GM21786 (cell line): ENCODE measurements around the gene MAN2A2.
"Not testable (repeated sequence)": the region's sequence is repeated elsewhere in the genome, so short reads cannot be mapped to it uniquely, and the experiment has no call there.

ENCODE experiments used
- ATAC-seq: cut with Tn5 transposase; IDR thresholded peaks from one replicate; pipeline ENCODE4 v1.9.1; 2021; ENCODE audit not compliant: unreplicated experiment

The MAN2A2 gene

DNA sequence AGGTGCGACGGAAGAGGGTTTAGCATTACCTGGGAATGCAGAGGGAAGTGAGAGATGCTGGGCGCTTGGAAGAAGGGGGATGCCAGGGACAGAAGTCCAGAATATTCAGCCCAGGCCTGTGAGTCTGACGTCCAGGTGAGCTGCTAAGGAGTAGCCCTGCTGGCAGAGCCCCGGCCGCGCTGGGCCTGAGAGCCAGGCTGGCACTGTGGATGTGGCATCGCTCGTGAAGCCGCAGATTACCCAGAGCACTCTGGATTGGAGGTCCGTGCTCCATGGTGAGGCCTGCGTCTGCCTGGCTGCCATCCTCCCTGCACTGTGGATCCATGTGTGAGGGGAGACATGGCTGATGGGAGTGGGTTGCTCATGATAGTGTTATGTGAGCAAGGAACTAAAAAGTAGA, 14.5 kb downstream of the MAN2A2 start:
- ATAC-seq, result no peak

DNA sequence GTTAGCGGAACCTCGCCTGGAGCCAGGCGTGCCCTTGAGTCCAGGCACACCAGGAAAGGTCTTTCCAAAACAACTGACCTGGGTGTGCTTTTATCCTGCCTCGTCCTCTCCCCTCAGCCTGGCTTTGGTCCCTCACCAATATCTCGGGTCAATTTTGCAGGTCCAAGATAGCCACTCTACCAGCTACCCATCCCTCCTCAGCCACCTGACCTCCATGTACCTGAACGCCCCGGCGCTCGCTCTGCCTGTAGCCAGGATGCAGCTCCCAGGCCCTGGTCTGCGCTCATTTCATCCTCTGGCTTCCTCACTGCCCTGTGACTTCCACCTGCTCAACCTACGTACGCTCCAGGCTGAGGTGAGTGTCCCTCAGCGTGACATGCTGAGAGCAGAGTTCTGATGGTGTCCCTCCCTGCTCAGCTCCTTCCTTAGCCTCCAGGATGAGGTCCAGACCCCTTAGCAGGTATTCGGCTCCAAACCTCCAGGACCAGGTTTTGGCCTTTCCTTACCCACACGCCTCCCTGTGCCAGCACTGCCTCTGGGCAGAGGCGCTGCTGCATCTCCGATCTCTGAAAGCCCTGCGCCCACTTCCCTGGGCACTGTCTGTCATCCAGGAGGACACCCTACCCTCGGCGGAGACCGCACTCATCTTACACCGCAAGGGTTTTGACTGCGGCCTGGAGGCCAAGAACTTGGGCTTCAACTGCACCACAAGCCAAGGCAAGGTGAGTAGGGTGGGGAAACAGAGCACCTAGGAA, 15.1 kb downstream of the MAN2A2 start:
- ATAC-seq, result no peak

DNA sequence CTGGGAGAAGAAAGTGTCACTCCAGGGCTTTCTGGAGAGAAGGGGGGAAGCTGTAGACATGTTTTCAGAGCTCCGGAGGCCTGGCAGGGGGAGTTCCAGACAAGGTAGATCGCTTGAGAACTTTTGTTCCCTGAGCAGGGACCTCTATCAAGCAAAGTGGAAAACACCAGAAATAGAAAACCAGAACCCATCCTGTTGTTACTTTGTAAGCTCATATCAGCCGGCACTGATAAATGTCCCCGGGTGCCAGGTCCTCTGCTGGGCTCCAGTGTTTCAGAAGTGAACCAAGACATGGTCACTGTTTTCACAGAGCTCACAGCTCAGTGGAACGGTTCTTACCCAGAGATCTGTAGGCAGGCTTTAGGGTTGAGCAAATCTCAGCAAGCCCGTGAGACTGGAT, 15.7 kb downstream of the MAN2A2 start:
- ATAC-seq, result no peak

DNA sequence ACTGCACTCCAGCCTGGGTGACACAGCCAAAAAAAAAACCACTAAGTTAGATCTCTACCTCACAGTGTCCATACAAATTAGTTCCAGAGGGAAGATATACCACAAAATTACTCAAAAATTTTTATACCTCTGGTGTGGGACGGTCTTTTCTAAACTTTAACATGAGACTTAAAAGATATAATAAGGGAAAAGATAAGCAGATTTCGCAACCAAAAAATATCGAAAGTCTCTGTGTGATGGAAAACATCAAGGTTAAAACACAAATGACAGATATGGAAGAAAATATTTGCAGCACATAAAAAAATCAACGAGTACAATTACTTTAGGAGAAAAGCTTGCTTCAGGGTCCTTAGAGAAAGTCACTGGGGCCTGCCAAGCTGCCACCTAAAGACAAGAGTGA, 18.8 kb downstream of the MAN2A2 start:
- ATAC-seq, result no peak

DNA sequence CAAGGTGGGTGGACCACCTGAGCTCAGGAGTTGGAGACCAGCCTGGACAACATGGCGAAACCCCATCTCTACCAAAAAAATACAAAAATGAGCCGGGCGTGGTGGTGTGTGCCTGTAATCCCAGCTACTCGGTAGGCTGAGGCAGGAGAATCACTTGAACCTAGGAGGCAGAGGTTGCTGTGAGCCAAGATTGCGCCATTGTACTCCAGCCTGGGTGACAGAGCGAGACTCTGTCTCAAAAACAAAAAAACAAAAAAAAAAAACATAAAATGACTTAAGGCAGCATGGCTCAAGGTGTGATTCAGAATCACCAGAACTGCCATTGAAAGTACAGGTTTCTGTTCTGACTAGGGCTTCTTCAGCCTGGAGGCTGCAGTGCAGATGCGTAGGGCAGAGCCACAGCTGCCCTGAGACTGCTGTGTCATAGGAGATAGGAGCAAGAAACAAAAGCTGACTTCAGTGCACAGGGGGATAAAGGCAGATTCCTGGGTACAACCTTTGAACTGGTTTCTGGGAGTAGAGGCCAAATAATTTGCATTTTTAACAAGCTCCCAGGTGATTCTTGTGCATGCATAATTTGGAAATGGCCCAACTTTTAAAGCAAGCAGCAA, 19.7 kb downstream of the MAN2A2 start:
- ATAC-seq, result peak; percentile 88

DNA sequence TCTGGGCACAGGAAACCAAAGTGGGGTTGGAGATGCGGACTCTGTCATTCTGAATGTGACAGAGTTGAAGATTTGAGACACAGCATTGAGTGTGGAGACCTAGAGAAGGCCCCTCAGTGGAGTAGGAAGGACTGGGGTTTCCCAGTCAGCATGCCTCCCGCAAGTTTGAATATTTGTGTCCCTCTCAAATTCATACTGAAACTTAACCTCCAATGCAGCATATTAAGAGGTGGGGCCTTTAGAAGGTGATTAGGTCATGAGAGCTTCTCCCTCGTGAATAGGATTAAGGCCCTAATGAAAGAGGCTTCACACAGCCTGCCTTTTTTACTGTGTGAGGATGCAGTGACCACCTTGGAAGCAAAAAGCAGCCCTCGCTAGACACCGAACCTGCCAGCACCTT, 21.3 kb downstream of the MAN2A2 start:
- ATAC-seq, result peak; percentile 68

DNA sequence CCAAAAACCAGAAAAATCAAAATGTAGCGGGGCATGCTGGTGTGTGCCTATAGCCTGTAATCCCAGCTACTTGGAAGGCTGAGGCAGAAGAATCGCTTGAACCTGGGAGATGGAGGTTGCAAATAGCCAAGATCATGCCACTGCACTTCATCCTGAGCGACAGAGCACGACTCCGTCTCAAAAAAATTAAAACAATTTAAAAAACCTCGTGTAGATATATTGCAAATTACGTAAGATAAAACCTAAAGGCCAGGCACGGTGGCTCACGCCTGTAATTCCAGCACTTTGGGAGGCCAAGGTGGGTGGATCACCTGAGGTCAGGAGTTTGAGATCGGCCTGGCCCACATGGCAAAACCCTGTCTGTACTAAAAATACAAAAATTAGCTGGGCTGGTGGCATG, 23.7 kb downstream of the MAN2A2 start:
- ATAC-seq, result not testable (repeated sequence)

DNA sequence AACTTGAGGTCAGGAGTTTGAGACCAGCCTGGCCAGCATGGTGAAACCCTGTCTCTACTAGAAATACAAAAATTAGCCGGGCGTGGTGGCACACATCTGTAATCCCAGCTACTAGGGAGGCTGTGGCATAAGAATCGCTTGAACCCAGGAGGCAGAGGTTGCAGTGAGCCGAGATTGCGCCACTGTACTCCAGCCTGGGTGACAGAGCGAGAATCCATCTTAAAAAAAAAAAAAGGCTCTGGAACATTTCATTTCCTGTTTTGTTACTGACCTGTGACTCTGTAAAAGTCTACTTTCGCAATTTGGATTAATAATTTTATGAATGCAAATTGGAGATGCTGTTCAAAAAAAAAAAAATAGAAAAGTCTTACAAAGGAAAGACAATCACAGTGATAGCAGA, 25.0 kb downstream of the MAN2A2 start:
- not testable (repeated sequence) for ATAC-seq

DNA sequence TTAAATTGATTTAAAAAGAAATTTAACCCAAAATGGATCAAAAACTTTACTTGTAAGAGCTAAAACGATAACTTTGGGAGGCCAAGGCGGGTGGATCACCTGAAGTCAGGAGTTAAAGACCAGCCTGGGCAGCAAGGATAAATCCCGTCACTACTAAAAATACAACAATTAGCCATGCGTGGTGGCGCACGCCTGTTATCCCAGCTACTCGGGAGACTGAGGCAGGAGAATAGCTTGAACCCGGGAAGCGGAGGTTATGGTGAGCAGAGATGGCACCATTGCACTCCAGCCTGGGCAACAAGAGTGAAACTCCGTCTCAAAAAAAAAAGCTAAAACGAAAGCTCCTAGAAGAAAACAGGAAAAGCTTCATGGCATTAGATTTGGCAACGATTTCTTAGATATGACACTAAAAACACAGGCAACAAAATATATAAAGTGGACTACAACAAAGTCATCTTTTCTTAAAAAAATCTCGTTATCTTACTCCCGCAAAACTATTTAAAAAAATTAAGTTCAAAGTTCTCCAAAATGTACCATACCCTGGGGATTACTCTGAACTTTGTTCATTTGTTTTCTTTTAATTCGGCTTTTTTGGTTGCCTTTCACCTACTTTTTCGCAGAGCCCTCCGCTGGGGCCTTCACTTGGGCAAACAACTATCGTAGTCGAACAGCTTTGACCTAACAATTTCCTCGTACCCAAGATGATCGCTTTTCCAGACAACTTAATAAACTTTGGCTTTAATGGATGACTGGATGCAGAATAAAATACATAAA, 26.3 kb downstream of the MAN2A2 start:
- no peak for ATAC-seq

DNA sequence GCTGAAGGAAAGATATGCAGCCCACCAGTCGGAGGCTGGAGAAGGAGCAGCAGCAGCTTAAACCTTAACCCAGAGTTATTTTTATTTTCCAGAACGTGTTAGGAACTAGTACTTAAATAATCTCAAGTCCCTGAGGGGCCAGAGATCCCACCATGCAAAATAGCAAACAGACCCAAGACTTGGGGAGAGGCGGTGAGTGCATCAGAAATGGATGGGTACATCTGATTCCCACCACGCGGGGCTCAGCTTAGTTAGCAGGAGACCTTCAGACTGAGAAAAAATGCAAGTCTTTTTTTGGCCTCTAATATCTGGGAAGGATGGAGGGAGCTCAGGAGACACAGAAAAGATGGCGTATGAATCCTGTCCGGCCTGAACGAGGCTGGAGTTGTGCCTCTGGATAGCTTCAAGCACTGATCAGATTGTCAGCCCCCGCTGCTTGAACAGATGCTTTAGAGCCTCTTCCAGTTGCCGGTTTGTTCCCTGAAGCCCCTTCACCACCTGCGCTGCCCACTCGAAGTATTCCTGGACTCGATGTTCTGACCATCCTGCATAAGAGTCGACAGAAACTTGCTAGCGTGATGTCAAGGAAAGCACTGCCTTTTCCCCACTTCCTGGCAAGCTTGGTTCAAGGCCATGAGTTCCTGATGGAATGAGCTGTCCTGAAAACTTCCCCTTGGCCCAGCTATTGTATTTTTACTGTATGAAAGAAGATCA, 27.9 kb downstream of the MAN2A2 start:
- no peak for ATAC-seq

DNA sequence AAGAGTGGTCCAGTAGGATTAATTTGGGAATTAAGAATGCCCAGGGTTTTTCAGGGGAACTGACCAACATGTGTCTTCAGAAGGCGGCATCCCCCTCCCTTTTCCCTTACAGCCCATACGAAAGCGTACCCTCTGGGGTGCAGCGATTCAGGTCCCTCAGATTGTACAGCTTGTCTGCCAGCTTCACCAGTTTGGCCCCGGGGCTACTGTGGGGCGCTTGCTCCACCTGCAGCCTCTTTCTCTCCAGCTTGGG, 28.4 kb downstream of the MAN2A2 start:
- no peak for ATAC-seq

DNA sequence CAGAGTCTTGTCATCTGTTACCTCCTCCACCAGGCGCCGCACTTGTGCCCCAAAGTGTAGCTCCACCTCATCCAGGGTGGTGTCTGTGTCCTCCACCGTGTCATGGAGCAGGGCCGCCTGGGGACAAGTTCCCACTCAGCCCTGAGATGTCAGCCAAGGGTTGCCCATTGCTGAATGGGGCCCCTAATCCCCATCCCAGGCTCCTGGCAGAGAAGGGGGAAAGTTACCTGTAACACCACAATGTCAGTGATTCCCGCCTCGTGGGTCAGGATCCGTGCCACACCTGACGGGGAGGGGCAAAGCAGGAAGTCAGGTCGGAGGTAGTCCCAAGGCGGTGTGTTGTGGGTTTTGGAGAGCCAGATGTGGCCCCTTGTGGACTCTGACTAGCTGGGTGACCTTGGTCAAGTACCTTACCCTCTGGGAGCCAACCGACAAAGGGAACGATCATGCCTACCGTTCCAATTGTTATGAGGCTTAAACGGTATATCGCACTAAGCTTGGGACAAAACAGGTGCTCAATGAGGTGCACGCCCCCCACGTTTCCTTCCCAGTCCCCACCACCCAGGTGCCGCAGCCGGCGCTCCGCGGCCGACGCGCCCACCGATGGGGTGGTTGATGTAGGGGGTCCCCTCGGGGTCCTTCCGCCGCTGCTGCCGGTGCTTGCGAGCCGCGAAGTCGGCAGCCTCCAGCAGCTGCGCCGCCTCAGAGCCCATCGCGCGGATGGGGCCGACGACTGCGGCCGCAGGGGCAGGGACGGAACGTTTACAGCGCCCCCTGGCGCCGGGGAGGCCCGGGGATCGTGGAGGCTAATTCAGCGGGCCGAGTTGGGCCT, 28.9 kb downstream of the MAN2A2 start, which contains the start of gene HDDC3:
Gene HDDC3, minus strand, starts transcription at position 722 of the 832 bp plus-strand sequence. Its CDS starts 9 bp downstream, at position 713.
- peak; percentile 58 for ATAC-seq

DNA sequence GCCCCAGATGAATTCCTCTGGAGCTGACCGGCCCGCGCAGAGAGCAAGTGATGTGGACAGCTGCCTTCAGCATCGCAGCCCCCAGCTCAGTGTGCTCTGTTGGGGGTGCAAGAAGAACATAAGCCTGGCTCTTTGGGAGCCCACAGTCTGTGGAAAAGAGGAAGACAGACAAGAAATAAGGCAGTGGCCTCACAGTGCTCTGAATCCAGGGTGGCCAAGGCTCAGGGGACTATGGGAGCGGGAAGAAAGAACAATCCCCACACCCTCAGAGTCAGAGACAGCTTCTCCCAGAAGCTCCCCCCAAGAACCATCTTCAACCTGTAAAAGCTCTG, 29.5 kb downstream of the MAN2A2 start:
- ATAC-seq, result no peak

DNA sequence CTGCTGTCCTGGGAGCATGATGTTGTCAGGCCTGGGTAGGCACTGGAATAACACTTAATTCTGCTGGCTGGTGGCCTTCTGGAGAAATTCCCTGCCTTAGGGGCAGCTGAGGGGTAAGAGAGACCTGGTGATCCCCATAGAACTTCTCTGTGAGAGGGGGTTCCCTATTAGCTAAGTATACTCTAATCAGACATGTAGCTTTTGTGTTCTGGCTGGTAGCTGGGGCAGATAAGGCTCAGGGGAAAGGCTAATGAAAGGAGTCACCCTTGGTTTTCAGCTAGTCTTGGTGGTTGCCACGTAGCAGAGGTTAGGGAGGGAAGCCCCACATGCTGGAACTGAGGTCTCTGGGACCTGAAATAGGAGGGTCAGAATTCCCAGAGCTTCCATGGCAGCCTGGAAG, 30.2 kb downstream of the MAN2A2 start:
- ATAC-seq, result no peak

DNA sequence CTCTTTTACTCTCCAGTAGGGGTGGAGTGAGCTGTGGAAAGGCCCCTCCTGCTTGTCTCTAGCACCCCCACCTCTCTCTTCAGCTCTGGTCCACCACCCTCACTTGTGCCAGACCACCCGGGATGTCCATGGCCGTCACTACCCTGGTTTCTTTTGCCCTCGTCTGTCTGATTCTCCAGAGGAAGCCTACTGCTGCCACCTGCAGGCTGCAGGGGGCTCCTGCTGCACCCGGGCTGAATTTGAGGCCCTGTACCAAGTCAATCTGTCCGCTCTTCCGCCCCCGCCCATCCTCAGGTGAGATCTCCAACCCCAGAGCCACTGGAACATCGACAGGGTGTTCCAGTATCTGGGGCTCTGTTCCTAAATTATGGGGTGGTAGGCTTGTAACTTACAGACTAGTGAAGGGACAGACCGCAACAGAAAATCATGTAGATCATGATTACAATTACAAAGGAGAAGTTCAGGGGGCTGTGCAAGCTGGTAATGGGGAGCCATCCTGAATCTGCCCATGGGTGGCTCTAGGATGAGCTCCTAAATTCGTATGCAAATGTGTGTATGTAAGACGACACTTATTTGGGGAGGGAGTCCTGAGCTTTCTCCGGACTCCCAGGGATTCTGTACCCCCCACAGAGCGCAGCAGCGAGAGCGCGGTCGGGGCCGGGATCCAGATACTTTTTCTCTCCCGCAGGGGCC, 31.3 kb downstream of the MAN2A2 start:
- peak; percentile 29 for ATAC-seq

DNA sequence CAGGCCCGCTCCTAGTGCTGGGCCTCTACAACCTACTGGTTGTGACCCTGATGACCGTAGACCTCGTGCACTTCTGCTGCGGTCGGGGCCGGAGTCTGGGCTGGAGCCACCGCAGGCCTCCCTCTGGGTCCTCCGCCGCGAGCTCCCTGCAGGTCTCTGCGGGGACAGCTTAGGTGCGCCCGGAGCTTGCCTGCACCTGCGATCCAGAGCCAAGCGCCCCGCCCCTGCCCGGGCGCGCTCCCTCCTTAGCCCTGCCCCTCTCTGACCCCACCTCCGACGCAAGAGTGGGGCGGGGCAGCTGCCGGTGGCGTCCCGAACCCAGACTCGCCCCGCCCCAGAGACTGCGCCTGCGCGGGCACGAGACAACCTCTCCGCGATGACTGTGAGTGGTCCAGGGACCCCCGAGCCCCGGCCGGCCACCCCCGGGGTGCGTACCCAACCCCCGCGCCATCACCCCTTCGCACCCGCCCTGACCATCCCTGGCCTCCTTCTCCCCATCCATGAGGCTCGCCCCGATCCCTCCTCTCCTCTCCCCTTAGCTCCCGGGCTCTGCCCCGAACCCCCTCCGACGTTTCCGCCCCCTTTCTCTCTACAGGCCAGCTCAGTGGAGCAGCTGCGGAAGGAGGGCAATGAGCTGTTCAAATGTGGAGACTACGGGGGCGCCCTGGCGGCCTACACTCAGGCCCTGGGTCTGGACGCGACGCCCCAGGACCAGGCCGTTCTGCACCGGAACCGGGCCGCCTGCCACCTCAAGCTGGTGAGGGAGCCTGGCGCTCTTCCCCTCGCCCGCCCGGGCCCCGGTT, 32.0 kb downstream of the MAN2A2 start, which contains the start of gene UNC45A:
Gene UNC45A, plus strand, starts transcription at position 337 of the 803 bp plus-strand sequence. Its CDS starts 40 bp downstream, at position 377.
- ATAC-seq, result peak; percentile 62

DNA sequence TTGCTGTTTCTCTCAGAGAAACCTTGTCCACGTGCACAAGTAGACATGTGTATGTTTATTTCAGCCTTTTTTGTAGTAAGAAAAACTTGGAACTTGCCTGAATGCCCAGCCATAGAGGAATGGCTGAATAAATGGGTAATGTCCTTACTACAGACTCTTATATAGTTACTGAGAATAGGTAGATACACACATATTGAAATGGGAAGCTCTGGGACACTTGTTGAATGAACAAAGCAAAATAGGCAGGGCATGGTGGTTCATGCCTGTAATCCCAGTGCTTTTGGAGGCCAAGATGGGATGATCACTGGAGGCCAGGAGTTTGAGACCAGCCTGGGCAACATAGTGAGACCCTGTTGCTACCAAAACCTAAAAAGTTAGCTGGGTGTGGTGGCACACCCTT, 33.7 kb downstream of the MAN2A2 start:
- no peak for ATAC-seq

DNA sequence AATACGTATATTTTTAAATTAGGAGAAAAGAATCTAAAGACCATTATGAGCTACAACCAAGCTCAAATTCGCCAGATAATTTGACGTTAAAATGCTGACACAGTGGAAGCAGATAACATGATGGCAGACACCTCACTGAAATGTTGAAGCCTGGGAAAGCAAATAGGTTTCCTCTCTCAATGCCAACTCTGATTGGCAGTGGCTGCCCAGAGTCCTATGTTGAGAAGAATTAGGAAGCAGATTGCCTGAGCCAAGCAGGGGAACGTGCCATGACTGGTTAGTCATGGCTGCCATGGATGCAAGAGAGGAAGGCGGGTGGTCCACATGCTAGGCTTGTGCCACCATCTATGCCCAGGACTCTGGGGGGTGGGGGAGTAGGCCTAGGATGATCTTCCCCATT, 35.2 kb downstream of the MAN2A2 start:
- no peak for ATAC-seq

DNA sequence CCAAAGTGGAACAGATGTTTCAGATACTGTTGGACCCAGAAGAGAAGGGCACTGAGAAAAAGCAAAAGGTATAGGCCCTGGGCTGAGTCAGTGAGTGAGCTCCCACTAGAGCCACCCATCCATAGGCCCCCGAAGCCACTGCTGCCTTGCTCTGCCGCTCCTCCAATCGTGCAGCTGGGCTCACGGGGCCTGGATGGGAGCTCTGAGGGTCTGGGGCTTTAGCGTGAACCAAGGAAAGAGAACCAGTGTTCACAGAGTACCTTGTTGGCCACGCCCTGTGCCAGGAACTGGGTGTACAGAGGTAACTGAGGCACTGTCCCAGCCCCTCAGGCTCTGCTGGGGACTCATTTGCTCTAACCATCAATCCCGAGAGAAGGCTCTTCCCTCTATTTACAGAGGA, 36.7 kb downstream of the MAN2A2 start:
- ATAC-seq, result no peak
